ENCODE data around the gene KCTD17.

The KCTD17 gene

GRCh38 chr22:37045958-37046357 is 5.6 kb upstream of the KCTD17 start:
- no peaks in the 10 kb centered on the region for H4K20me1 ChIP-seq (ENCODE audit: insufficient read depth, low read length)
- no peak overlapping the region for H3K27ac ChIP-seq (ENCODE audit: low read depth, low read length, poor library complexity, severe bottlenecking)
- peaks cover 4% of the 10 kb centered on the region; the same call in 1 of the 2 replicates for H3K27me3 ChIP-seq (ENCODE audit: insufficient read depth, low read length)
- no peaks in the 10 kb centered on the region for H3K79me2 ChIP-seq (ENCODE audit: insufficient read depth, low read length)
- H3K36me3 ChIP-seq (ENCODE audit: insufficient read depth, low read length): no peaks in the 10 kb centered on the region
- no peak overlapping the region for H3K9ac ChIP-seq (ENCODE audit: low read length)
- no peaks in the 10 kb centered on the region for H3K9me2 ChIP-seq (ENCODE audit: low read depth, low read length)
- H3K4me3 ChIP-seq (ENCODE audit: low read depth, low read length, poor library complexity, severe bottlenecking): no peak overlapping the region
- TF ChIP-seq EZH2 (IDR thresholded peaks at IDR 0.05; ENCODE audit: borderline replicate concordance, low read length) (no peak), CTCF (IDR thresholded peaks at IDR 0.05; ENCODE audit: low read length) (peak; percentile 60)
- no peaks in the 10 kb centered on the region for H3F3A ChIP-seq (ENCODE audit: insufficient read depth, low read length)
- no peaks in the 10 kb centered on the region for H3K4me1 ChIP-seq (ENCODE audit: insufficient read depth, low read length, severe bottlenecking)
- H2AFZ ChIP-seq (ENCODE audit: low read length): no peak overlapping the region
- no peaks in the 10 kb centered on the region for H3K9me3 ChIP-seq (ENCODE audit: low read length)
- H3K4me2 ChIP-seq (ENCODE audit: low read length): no peak overlapping the region

- H3K27ac ChIP-seq (ENCODE audit: low read depth, low read length, poor library complexity, severe bottlenecking): no peak overlapping the region
Measured at GRCh38 chr22:37046589-37046988, 5.0 kb upstream of the KCTD17 start.

GRCh38 chr22:37047006-37047405 is 4.5 kb upstream of the KCTD17 start:
- H3F3A ChIP-seq (ENCODE audit: insufficient read depth, low read length): no peaks in the 10 kb centered on the region
- no peak overlapping the region for H3K27ac ChIP-seq (ENCODE audit: low read depth, low read length, poor library complexity, severe bottlenecking)
- H2AFZ ChIP-seq (ENCODE audit: low read length): no peak overlapping the region
- no peaks in the 10 kb centered on the region for H3K79me2 ChIP-seq (ENCODE audit: insufficient read depth, low read length)
- H3K36me3 ChIP-seq (ENCODE audit: insufficient read depth, low read length): no peaks in the 10 kb centered on the region
- no peak overlapping the region for H3K4me3 ChIP-seq (ENCODE audit: low read depth, low read length, poor library complexity, severe bottlenecking)
- H3K4me1 ChIP-seq (ENCODE audit: insufficient read depth, low read length, severe bottlenecking): peaks cover 4% of the 10 kb centered on the region
- H3K27me3 ChIP-seq (ENCODE audit: insufficient read depth, low read length): peaks cover 4% of the 10 kb centered on the region; the same call in 1 of the 2 replicates
- H3K9me2 ChIP-seq (ENCODE audit: low read depth, low read length): no peaks in the 10 kb centered on the region
- no peak overlapping the region for H3K4me2 ChIP-seq (ENCODE audit: low read length)
- no peak overlapping the region for H3K9ac ChIP-seq (ENCODE audit: low read length)
- no peaks in the 10 kb centered on the region for H4K20me1 ChIP-seq (ENCODE audit: insufficient read depth, low read length)
- H3K9me3 ChIP-seq (ENCODE audit: low read length): no peaks in the 10 kb centered on the region
- TF ChIP-seq CTCF (IDR thresholded peaks at IDR 0.05; ENCODE audit: low read length) (no peak), EZH2 (IDR thresholded peaks at IDR 0.05; ENCODE audit: borderline replicate concordance, low read length) (no peak)

More at GRCh38 chr22:37046589-37046988, 5.0 kb upstream of the KCTD17 start:
- no peaks in the 10 kb centered on the region for H3K9me2 ChIP-seq (ENCODE audit: low read depth, low read length)
- H3K4me2 ChIP-seq (ENCODE audit: low read length): no peak overlapping the region
- no peaks in the 10 kb centered on the region for H3K9me3 ChIP-seq (ENCODE audit: low read length)
- no peak overlapping the region for H2AFZ ChIP-seq (ENCODE audit: low read length)
- H3F3A ChIP-seq (ENCODE audit: insufficient read depth, low read length): no peaks in the 10 kb centered on the region
- no peaks in the 10 kb centered on the region for H3K4me1 ChIP-seq (ENCODE audit: insufficient read depth, low read length, severe bottlenecking)
- H3K27me3 ChIP-seq (ENCODE audit: insufficient read depth, low read length): peaks cover 4% of the 10 kb centered on the region; the same call in 1 of the 2 replicates
- TF ChIP-seq CTCF (IDR thresholded peaks at IDR 0.05; ENCODE audit: low read length) (no peak), EZH2 (IDR thresholded peaks at IDR 0.05; ENCODE audit: borderline replicate concordance, low read length) (no peak)
- no peaks in the 10 kb centered on the region for H3K79me2 ChIP-seq (ENCODE audit: insufficient read depth, low read length)
- no peak overlapping the region for H3K4me3 ChIP-seq (ENCODE audit: low read depth, low read length, poor library complexity, severe bottlenecking)
- no peaks in the 10 kb centered on the region for H4K20me1 ChIP-seq (ENCODE audit: insufficient read depth, low read length)
- H3K9ac ChIP-seq (ENCODE audit: low read length): no peak overlapping the region
- H3K36me3 ChIP-seq (ENCODE audit: insufficient read depth, low read length): no peaks in the 10 kb centered on the region
